Measurements from ENCODE around the gene PGLYRP1.

PGLYRP1 gene

GRCh38 chr19:46058778-46059177 is 35.9 kb upstream of the PGLYRP1 start:
- no peak for TF ChIP-seq CTCF (conservative IDR thresholded peaks at IDR 0.05; ENCODE audit: low read depth, low read length)
- H3K4me2 ChIP-seq = no peak overlapping the region
- no peak overlapping the region for H3K4me3 ChIP-seq (IDR thresholded peaks at IDR 0.05; ENCODE audit: insufficient read depth, low read depth, low read length)
- H3K4me1 ChIP-seq (ENCODE audit: low read depth, poor library complexity, severe bottlenecking) = no peaks in the 10 kb centered on the region
- no peak overlapping the region for H3K9ac ChIP-seq
- no peaks in the 10 kb centered on the region for H4K20me1 ChIP-seq (ENCODE audit: insufficient read depth)
- no peaks in the 10 kb centered on the region for H3K79me2 ChIP-seq (ENCODE audit: insufficient read depth, low read depth)
- H3K36me3 ChIP-seq (ENCODE audit: insufficient read depth) = no peaks in the 10 kb centered on the region
- no peak overlapping the region for H2AFZ ChIP-seq (ENCODE audit: low read depth)
- no peak overlapping the region for H3K27ac ChIP-seq
- peaks cover 4% of the 10 kb centered on the region; the same call in 1 of the 2 replicates for H3K27me3 ChIP-seq (ENCODE audit: insufficient read depth, low read depth)

- H3K4me1 ChIP-seq (ENCODE audit: low read depth, poor library complexity, severe bottlenecking) = no peaks in the 10 kb centered on the region
- H2AFZ ChIP-seq (ENCODE audit: low read depth) = no peak overlapping the region
- no peak for TF ChIP-seq CTCF (conservative IDR thresholded peaks at IDR 0.05; ENCODE audit: low read depth, low read length)
- H4K20me1 ChIP-seq (ENCODE audit: insufficient read depth) = no peaks in the 10 kb centered on the region
- H3K79me2 ChIP-seq (ENCODE audit: insufficient read depth, low read depth) = no peaks in the 10 kb centered on the region
- no peak overlapping the region for H3K4me3 ChIP-seq (IDR thresholded peaks at IDR 0.05; ENCODE audit: insufficient read depth, low read depth, low read length)
- 0 out of 2 replicates have a peak, but pooled peaks cover 4% of the 10 kb centered on the region for H3K27me3 ChIP-seq (ENCODE audit: insufficient read depth, low read depth)
- no peak overlapping the region for H3K4me2 ChIP-seq
- no peaks in the 10 kb centered on the region for H3K36me3 ChIP-seq (ENCODE audit: insufficient read depth)
- H3K27ac ChIP-seq = no peak overlapping the region
- no peak overlapping the region for H3K9ac ChIP-seq
These were observed 33.7 kb upstream of the PGLYRP1 start for GRCh38 chr19:46056536-46056935.

GRCh38 chr19:46052896-46053295 is 30.0 kb upstream of the PGLYRP1 start:
- no peaks in the 10 kb centered on the region for H4K20me1 ChIP-seq (ENCODE audit: insufficient read depth)
- H3K4me3 ChIP-seq (IDR thresholded peaks at IDR 0.05; ENCODE audit: insufficient read depth, low read depth, low read length) = no peak overlapping the region
- H3K4me1 ChIP-seq (ENCODE audit: low read depth, poor library complexity, severe bottlenecking) = no peaks in the 10 kb centered on the region
- no peak overlapping the region for H3K4me2 ChIP-seq
- H3K27ac ChIP-seq = no peak overlapping the region
- H3K9ac ChIP-seq = no peak overlapping the region
- no peaks in the 10 kb centered on the region for H3K36me3 ChIP-seq (ENCODE audit: insufficient read depth)
- no peaks in the 10 kb centered on the region for H3K79me2 ChIP-seq (ENCODE audit: insufficient read depth, low read depth)
- H3K27me3 ChIP-seq (ENCODE audit: insufficient read depth, low read depth) = no peaks in the 10 kb centered on the region
- TF ChIP-seq CTCF (conservative IDR thresholded peaks at IDR 0.05; ENCODE audit: low read depth, low read length) = no peak
- no peak overlapping the region for H2AFZ ChIP-seq (ENCODE audit: low read depth)

- H4K20me1 ChIP-seq (ENCODE audit: insufficient read depth) = no peaks in the 10 kb centered on the region
- H3K27me3 ChIP-seq (ENCODE audit: insufficient read depth, low read depth) = no peaks in the 10 kb centered on the region
- H3K79me2 ChIP-seq (ENCODE audit: insufficient read depth, low read depth) = no peaks in the 10 kb centered on the region
- H3K27ac ChIP-seq = no peak overlapping the region
- H3K4me1 ChIP-seq (ENCODE audit: low read depth, poor library complexity, severe bottlenecking) = no peaks in the 10 kb centered on the region
- H3K36me3 ChIP-seq (ENCODE audit: insufficient read depth) = no peaks in the 10 kb centered on the region
- H3K9ac ChIP-seq = no peak overlapping the region
- H3K4me2 ChIP-seq = no peak overlapping the region
- H2AFZ ChIP-seq (ENCODE audit: low read depth) = no peak overlapping the region
- H3K4me3 ChIP-seq (IDR thresholded peaks at IDR 0.05; ENCODE audit: insufficient read depth, low read depth, low read length) = no peak overlapping the region
- no peak for TF ChIP-seq CTCF (conservative IDR thresholded peaks at IDR 0.05; ENCODE audit: low read depth, low read length)
These were observed 26.7 kb upstream of the PGLYRP1 start for GRCh38 chr19:46049597-46049996.

Measured in KMS-11 (cell line).